CD14-positive monocyte (primary cell): ENCODE results near the gene FOXN1. TPM values are rescaled to one million over a fixed set of nuclear protein-coding genes. Genes with fewer than 3 reads are reported as not detected.

ENCODE experiments used
- DNase-seq, 3 donors: peaks; one replicate each; pipeline ENCODE4 v3.0.0-alpha.2; 2011 to 2022
- H2AFZ ChIP-seq: 2 replicates; pipeline ENCODE4 v1.6.0; 2012; ENCODE audit warnings: mild to moderate bottlenecking, low read depth, low read length, inconsistent platforms; ENCODE audit not compliant: insufficient read depth, poor library complexity, severe bottlenecking
- H3K27ac ChIP-seq, 2 donors: 1 replicate in 1 of 2; 2 replicates in 1 of 2; pipeline ENCODE4 v1.5.1; 2012 to 2013; ENCODE audit warnings: low read length in 2 of 2, control low read depth in 1 of 2, inconsistent platforms in 1 of 2, low read depth in 1 of 2, mild to moderate bottlenecking in 1 of 2
- H3K27me3 ChIP-seq, 2 donors: one replicate each; pipeline versions ENCODE4 v1.6.0 to v1.6.1; 2011 to 2013; ENCODE audit warnings: low read length in 2 of 2; ENCODE audit not compliant: control insufficient read depth in 2 of 2, insufficient read depth in 2 of 2
- H3K36me3 ChIP-seq, 2 donors: replicated peaks in 1 of 2; 1 replicate in 1 of 2; 2 replicates in 1 of 2; pipeline versions ENCODE4 v1.5.1 to v1.6.1; 2012 to 2013; ENCODE audit warnings: low read length in 2 of 2, control low read depth in 1 of 2, inconsistent platforms in 1 of 2, mild to moderate bottlenecking in 1 of 2; ENCODE audit not compliant: insufficient read depth in 2 of 2, control insufficient read depth in 1 of 2
- H3K4me1 ChIP-seq, 2 donors: 1 replicate in 1 of 2; 2 replicates in 1 of 2; pipeline versions ENCODE4 v1.5.1 to v1.6.1; 2012 to 2013; ENCODE audit warnings: low read length in 2 of 2, control low read depth in 1 of 2, inconsistent platforms in 1 of 2, mild to moderate bottlenecking in 1 of 2, moderate library complexity in 1 of 2; ENCODE audit not compliant: insufficient read depth in 2 of 2, control insufficient read depth in 1 of 2
- H3K4me2 ChIP-seq: replicated peaks from 2 replicates; pipeline ENCODE3; 2012; ENCODE audit warnings: low read length, moderate library complexity, mild to moderate bottlenecking; ENCODE audit not compliant: poor library complexity, severe bottlenecking; ENCODE audit errors: extremely low read depth
- H3K4me3 ChIP-seq, 3 experiments: fragments of 200-600 bp in 1 of 3; sonication (generic) in 1 of 3; replicated peaks in 1 of 3; 1 replicate in 2 of 3; 2 replicates in 1 of 3; pipeline ENCODE4 v1.5.1; 2011 to 2013; ENCODE audit warnings: low read length in 3 of 3, mild to moderate bottlenecking in 3 of 3, control low read depth in 2 of 3, low read depth in 2 of 3, inconsistent platforms in 1 of 3, moderate library complexity in 1 of 3
- H3K79me2 ChIP-seq: 2 replicates; pipeline ENCODE4 v1.6.0; 2012; ENCODE audit warnings: mild to moderate bottlenecking, control low read depth, inconsistent platforms, low read length, moderate library complexity; ENCODE audit not compliant: insufficient read depth
- H3K9ac ChIP-seq: 2 replicates; pipeline ENCODE4 v1.6.0; 2017; ENCODE audit warnings: low read length, mild to moderate bottlenecking; ENCODE audit not compliant: insufficient read depth, poor library complexity, severe bottlenecking
- H3K9me3 ChIP-seq, 2 donors: replicated peaks in 1 of 2; 1 replicate in 1 of 2; 2 replicates in 1 of 2; pipeline versions ENCODE4 v1.5.1 to v1.6.1; 2012 to 2013; ENCODE audit warnings: low read length in 2 of 2, control low read depth in 1 of 2; ENCODE audit not compliant: control insufficient read depth in 1 of 2, insufficient read depth in 1 of 2
- H4K20me1 ChIP-seq: 2 replicates; pipeline ENCODE4 v1.6.0; 2012; ENCODE audit warnings: mild to moderate bottlenecking, low read length, control low read depth, moderate library complexity; ENCODE audit not compliant: insufficient read depth
- H3K27ac Mint-ChIP-seq, 7 donors: one replicate each; pipeline ENCODE4 v1.8.0; 2020; ENCODE audit warnings: mild to moderate bottlenecking in 7 of 7, mixed read lengths in 7 of 7, moderate library complexity in 6 of 7, inconsistent platforms in 2 of 7
- H3K27me3 Mint-ChIP-seq, 3 donors: one replicate each; pipeline ENCODE4 v1.8.0; 2021 to 2022; ENCODE audit warnings: low read depth in 3 of 3, mild to moderate bottlenecking in 3 of 3, mixed read lengths in 3 of 3, moderate library complexity in 3 of 3, inconsistent platforms in 1 of 3
- H3K36me3 Mint-ChIP-seq, 2 donors: one replicate each; pipeline ENCODE4 v1.8.0; 2020; ENCODE audit warnings: mixed read lengths in 2 of 2, inconsistent platforms in 1 of 2, mild to moderate bottlenecking in 1 of 2
- H3K4me1 Mint-ChIP-seq: one replicate; pipeline ENCODE4 v1.8.0; 2020; ENCODE audit warnings: mild to moderate bottlenecking, mixed read lengths
- H3K4me3 Mint-ChIP-seq, 2 donors: one replicate each; pipeline ENCODE4 v1.8.0; 2020; ENCODE audit warnings: mild to moderate bottlenecking in 2 of 2, mixed read lengths in 2 of 2, moderate library complexity in 1 of 2
- H3K9me3 Mint-ChIP-seq, 7 donors: one replicate each; pipeline ENCODE4 v1.8.0; 2020 to 2022; ENCODE audit warnings: mixed read lengths in 7 of 7, mild to moderate bottlenecking in 6 of 7, moderate library complexity in 6 of 7, inconsistent platforms in 2 of 7
- CTCF ChIP-seq: fragments of 200-600 bp; IDR thresholded peaks from one replicate; pipeline ENCODE4 v1.8.0; 2022; ENCODE audit warnings: antibody characterized with exemption, mild to moderate bottlenecking
- WGBS: methylation state at CpG from one replicate; pipeline ENCODE4 v1.1.5; 2013; ENCODE audit warnings: missing lambda C conversion rate; ENCODE audit not compliant: insufficient coverage; 5-methylcytosine and 5-hydroxymethylcytosine counted together
- intact Hi-C, 2 donors: fragments of 100-400 bp; cut with micrococcal nuclease; formaldehyde crosslinking; loops; one replicate each; pipeline versions ENCODE4 v1.15.0 to v1.15.1; 2023
- polyA plus RNA-seq, 3 donors: library from polyadenylated mRNA; depleted of rRNA in 1 of 3; unstranded in 2 of 3; stranded (reverse) in 1 of 3; fragments of 300-500 nt in 2 of 3; fragments of >200 nt in 1 of 3; fragmentation: Illumina TruSeq in 2 of 3; gene quantifications; 1 replicate in 2 of 3; 2 replicates in 1 of 3; pipeline ENCODE4 v1.2.3, GENCODE V29; 2012 to 2021

Gene FOXN1
- polyA plus RNA-seq, 3 donors = not detected

DNA sequence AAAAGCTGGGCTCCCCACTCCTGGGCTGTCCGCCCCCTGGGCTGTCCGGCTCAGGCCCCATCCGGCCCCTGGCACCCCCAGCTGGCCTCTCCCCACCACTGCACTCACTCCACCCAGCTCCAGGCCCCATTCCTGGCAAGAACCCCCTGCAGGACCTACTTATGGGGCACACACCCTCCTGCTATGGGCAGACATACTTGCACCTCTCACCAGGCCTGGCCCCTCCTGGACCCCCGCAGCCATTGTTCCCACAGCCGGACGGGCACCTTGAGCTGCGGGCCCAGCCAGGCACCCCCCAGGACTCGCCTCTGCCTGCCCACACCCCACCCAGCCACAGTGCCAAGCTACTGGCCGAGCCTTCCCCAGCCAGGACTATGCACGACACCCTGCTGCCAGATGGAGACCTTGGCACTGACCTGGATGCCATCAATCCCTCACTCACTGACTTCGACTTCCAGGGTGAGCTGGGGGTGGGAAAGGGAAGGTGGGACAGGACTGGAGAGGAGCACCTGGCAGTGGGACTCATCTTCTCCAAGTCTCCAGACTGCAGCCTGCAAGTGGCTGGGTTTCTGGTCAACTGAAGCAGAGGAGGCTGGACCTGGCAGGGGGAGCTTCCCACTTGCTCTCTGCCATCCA is 28.7 kb downstream of the FOXN1 start:
- Mint-ChIP-seq H3K4me3 (no peak overlapping the region), H3K36me3 (no peaks in the 10 kb centered on the region), H3K9me3 (no peaks in the 10 kb centered on the region), H3K27ac (no peak overlapping the region), H3K4me1 (no peaks in the 10 kb centered on the region), H3K27me3 (peaks cover 2 to 7% (median 5%) of the 10 kb centered on the region in 3 donors)
- Histone ChIP-seq H3K9me3 (no peaks in the 10 kb centered on the region), H3K4me2 (no peak overlapping the region), H3K4me3 (no peak overlapping the region), H3K4me1 (no peaks in the 10 kb centered on the region), H3K36me3 (no peaks in the 10 kb centered on the region), H3K9ac (no peak overlapping the region), H3K79me2 (no peaks in the 10 kb centered on the region), H3K27ac (no peak overlapping the region), H2AFZ (no peak overlapping the region), H3K27me3 (no peaks in the 10 kb centered on the region), H4K20me1 (no peaks in the 10 kb centered on the region)
- TF ChIP-seq CTCF = no peak
- WGBS = 95% methylated on average over 8 of the region's 11 CpGs
- intact Hi-C loops = no loop called here
- DNase-seq = no peak

DNA sequence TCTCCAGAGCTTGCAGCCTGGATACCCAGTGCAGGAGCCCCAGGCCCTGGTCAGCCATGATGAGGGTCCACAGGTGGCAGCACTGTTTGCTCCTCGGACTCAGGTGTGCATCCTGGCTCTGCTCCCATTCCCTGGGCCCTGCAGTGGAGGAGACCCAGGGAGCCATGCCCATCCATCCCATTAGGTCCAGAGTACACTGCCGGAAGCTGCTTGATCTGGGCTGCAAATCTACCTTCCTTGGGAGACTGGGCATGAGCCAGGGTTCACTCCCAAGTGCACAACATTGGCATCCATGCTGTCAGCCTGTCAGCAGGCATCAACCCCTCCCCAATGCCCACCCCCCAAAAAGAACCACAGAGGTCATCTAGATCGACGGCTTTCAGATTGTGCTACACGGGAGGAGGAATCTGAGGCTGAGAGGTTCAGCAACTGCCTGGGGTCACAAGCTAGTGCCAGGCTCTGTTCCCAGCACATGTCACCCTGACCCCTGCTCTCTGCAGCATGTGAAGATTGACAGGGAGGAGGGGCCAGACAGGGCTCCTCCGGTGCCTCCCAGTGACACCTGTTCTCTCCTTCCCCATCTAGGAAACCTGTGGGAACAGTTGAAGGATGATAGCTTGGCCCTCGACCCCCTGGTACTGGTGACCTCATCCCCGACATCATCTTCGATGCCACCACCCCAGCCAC is 30.5 kb downstream of the FOXN1 start:
- no peak for DNase-seq
- H3K4me1 ChIP-seq = no peaks in the 10 kb centered on the region
- peaks cover 0 to 7% (median 1%) of the 10 kb centered on the region in 3 donors for H3K27me3 Mint-ChIP-seq
- no peak overlapping the region for H3K27ac Mint-ChIP-seq
- H3K27ac ChIP-seq = no peak overlapping the region
- H4K20me1 ChIP-seq = no peaks in the 10 kb centered on the region
- H3K79me2 ChIP-seq = no peaks in the 10 kb centered on the region
- no peak for TF ChIP-seq CTCF
- no peaks in the 10 kb centered on the region for H3K36me3 ChIP-seq
- H3K9me3 ChIP-seq = no peaks in the 10 kb centered on the region
- no peaks in the 10 kb centered on the region for H3K9me3 Mint-ChIP-seq
- intact Hi-C loops = no loop called here
- H3K4me2 ChIP-seq = no peak overlapping the region
- no peaks in the 10 kb centered on the region for H3K36me3 Mint-ChIP-seq
- no peak overlapping the region for H3K9ac ChIP-seq
- no peaks in the 10 kb centered on the region for H3K4me1 Mint-ChIP-seq
- H2AFZ ChIP-seq = no peak overlapping the region
- H3K4me3 ChIP-seq = no peak overlapping the region
- no peak overlapping the region for H3K4me3 Mint-ChIP-seq
- H3K27me3 ChIP-seq = no peaks in the 10 kb centered on the region
- 81% methylated on average over 4 of the region's 9 CpGs for WGBS
